22Rv1 (cell line): Measurements from ENCODE around the gene AMN.

ENCODE experiments used
- CTCF ChIP-seq: fragments of 450-650 bp; IDR thresholded peaks from 2 replicates; pipeline ENCODE4 v1.5.1; 2017; ENCODE audit warnings: mild to moderate bottlenecking
- ZFX ChIP-seq: fragments of 450-650 bp; IDR thresholded peaks from 2 replicates; pipeline ENCODE4 v1.6.1; 2017; ENCODE audit warnings: antibody characterized with exemption, borderline replicate concordance

- TF ChIP-seq CTCF = no peak
- no peak for TF ChIP-seq ZFX
Measured at GRCh38 chr14:102898298-102898697, 24.2 kb upstream of the AMN start.
